GM12878 (cell line): ENCODE results near the gene AFAP1. TPM values are rescaled to one million over a fixed set of nuclear protein-coding genes. Genes with fewer than 3 reads are reported as not detected.

Experiments
- ATAC-seq: fragments of 200-7000 bp; cut with Tn5 transposase; 3 replicates; pipeline ENCODE4 v1.9.1; 2020; ENCODE audit warnings: mild to moderate bottlenecking, moderate library complexity
- BruUV-seq: library from RNA; stranded (reverse); fragments of 400-500 nt; replicated peaks from 2 replicates; lab custom pipeline; 2021; lab: Mats Ljungman, UMichigan
- CTCF ChIA-PET: fragments of 300-600 bp; sonication (Branson Sonifier 250); formaldehyde crosslinking; extraction: SDS; loops from one replicate; lab custom pipeline; 2021; ENCODE audit warnings: inconsistent platforms; lab: Yijun Ruan, JAX
- POLR2A ChIA-PET: fragments of 350-600 bp; formaldehyde crosslinking; extraction: SDS; loops from one replicate; lab custom pipeline; 2021; ENCODE audit warnings: inconsistent platforms; lab: Charles Lee
- RAD21 ChIA-PET: fragments of 300-600 bp; sonication (Branson Sonifier 250); formaldehyde crosslinking; loops from one replicate; lab custom pipeline; 2023; ENCODE audit warnings: antibody characterized with exemption; ENCODE audit not compliant: unreplicated experiment; lab: Charles Lee
- SMC1A ChIA-PET: fragments of 300-600 bp; sonication (Branson Sonifier 250); formaldehyde crosslinking; loops from one replicate; lab custom pipeline; 2023; ENCODE audit not compliant: unreplicated experiment, uncharacterized antibody; lab: Charles Lee
- DNase-seq: peaks from one replicate; pipeline ENCODE4 v3.0.0-alpha.2; 2011; ENCODE audit warnings: low read depth, low spot score
- FAIRE-seq: peaks from 3 replicates; lab custom pipeline; 2011; peaks lifted over from hg19 to GRCh38; lab: Jason Lieb, UNC
- H2AFZ ChIP-seq: 2 replicates; pipeline ENCODE4 v1.6.0; 2011; ENCODE audit warnings: low read depth, low read length, control low read depth; ENCODE audit not compliant: control insufficient read depth
- H3K27ac ChIP-seq: 2 replicates; pipeline ENCODE4 v1.5.1; 2011; ENCODE audit warnings: control low read depth; ENCODE audit not compliant: control insufficient read depth, insufficient read depth
- H3K27me3 ChIP-seq, 2 experiments: replicated peaks in 1 of 2; 2 replicates each; pipeline versions ENCODE4 v1.6.0 to v1.6.1; 2011; ENCODE audit warnings: low read length in 1 of 2; ENCODE audit not compliant: control insufficient read depth in 2 of 2, insufficient read depth in 2 of 2
- H3K36me3 ChIP-seq, 2 experiments: 2 replicates each; pipeline ENCODE4 v1.5.1; 2011; ENCODE audit warnings: low read length in 1 of 2; ENCODE audit not compliant: control insufficient read depth in 2 of 2, insufficient read depth in 2 of 2
- H3K4me1 ChIP-seq: 2 replicates; pipeline ENCODE4 v1.6.1; 2011; ENCODE audit warnings: mild to moderate bottlenecking, low read length, moderate library complexity, mixed read lengths; ENCODE audit not compliant: control insufficient read depth, insufficient read depth
- H3K4me2 ChIP-seq: 2 replicates; pipeline ENCODE4 v1.6.0; 2011; ENCODE audit warnings: control low read depth; ENCODE audit not compliant: control insufficient read depth, insufficient read depth
- H3K4me3 ChIP-seq: fragments of 200-600 bp; sonication (generic); 2 replicates; pipeline ENCODE4 v1.5.1; 2016
- H3K79me2 ChIP-seq: 2 replicates; pipeline ENCODE4 v1.6.0; 2011; ENCODE audit warnings: low read length; ENCODE audit not compliant: control insufficient read depth, insufficient read depth
- H3K9ac ChIP-seq: 2 replicates; pipeline ENCODE4 v1.8.0; 2011; ENCODE audit warnings: low read length, control low read depth, mixed read lengths; ENCODE audit not compliant: control insufficient read depth, insufficient read depth
- H3K9me3 ChIP-seq: replicated peaks from 3 replicates; pipeline ENCODE4 v1.5.1; 2011; ENCODE audit warnings: mild to moderate bottlenecking, low read length; ENCODE audit not compliant: control insufficient read depth, insufficient read depth
- H4K20me1 ChIP-seq: 2 replicates; pipeline ENCODE4 v1.6.0; 2011; ENCODE audit not compliant: control insufficient read depth, insufficient read depth
- CHD4 ChIP-seq: fragments of 200-600 bp; sonication (generic); IDR thresholded peaks from 2 replicates; pipeline ENCODE4 v1.6.1; 2016; ENCODE audit warnings: mild to moderate bottlenecking
- KAT2A ChIP-seq: conservative IDR thresholded peaks from 2 replicates; pipeline ENCODE4 v1.6.1; 2011; ENCODE audit warnings: low read depth, low read length; ENCODE audit not compliant: control insufficient read depth
- NBN ChIP-seq: fragments of 450-650 bp; IDR thresholded peaks from 2 replicates; pipeline ENCODE4 v1.6.1; 2016
- NR2C2 ChIP-seq: IDR thresholded peaks from 2 replicates; pipeline ENCODE4 v1.6.1; 2011; ENCODE audit warnings: borderline replicate concordance, low read depth; ENCODE audit not compliant: control insufficient read depth, insufficient read length
- PAX5 ChIP-seq: IDR thresholded peaks from 2 replicates; pipeline ENCODE4 v1.6.1; 2011; ENCODE audit warnings: low read depth, low read length, borderline replicate concordance
- REST ChIP-seq: IDR thresholded peaks from 2 replicates; pipeline ENCODE4 v1.6.1; 2012; ENCODE audit warnings: mild to moderate bottlenecking, low read depth, low read length
- SMAD5 ChIP-seq: IDR thresholded peaks from 2 replicates; pipeline ENCODE4 v1.6.1; 2016; ENCODE audit warnings: antibody characterized with exemption, low read depth
- SPI1 ChIP-seq: IDR thresholded peaks from 2 replicates; pipeline ENCODE4 v1.6.1; 2011; ENCODE audit warnings: low read depth, mild to moderate bottlenecking, low read length, moderate library complexity, borderline replicate concordance; ENCODE audit not compliant: insufficient read depth
- USF1 ChIP-seq: IDR thresholded peaks from 2 replicates; pipeline ENCODE4 v1.6.1; 2011; ENCODE audit warnings: borderline replicate concordance, low read depth, mild to moderate bottlenecking, moderate library complexity, mixed read lengths, low read length; ENCODE audit not compliant: insufficient read depth; ENCODE audit errors: extremely low read length
- WGBS: methylation state at CpG from one replicate; pipeline ENCODE4 v1.1.6; 2016; ENCODE audit warnings: low lambda C conversion rate; ENCODE audit not compliant: insufficient replicate concordance, insufficient coverage; ENCODE audit errors: missing lambda C conversion rate; 5-methylcytosine and 5-hydroxymethylcytosine counted together
- in situ Hi-C: fragments of 300-500 bp; cut with MboI; formaldehyde crosslinking; loops from 9 replicates; pipeline ENCODE4 v1.14.3; 2018; ENCODE audit warnings: mixed read lengths
- intact Hi-C: fragments of 100-400 bp; cut with micrococcal nuclease; formaldehyde crosslinking; loops from one replicate; pipeline ENCODE4 v1.14.2; 2022; ENCODE audit not compliant: unreplicated experiment
- polyA plus RNA-seq, 11 experiments: library from polyadenylated mRNA; depleted of rRNA in 4 of 11; unstranded in 6 of 11; stranded (reverse) in 5 of 11; fragments of >200 nt; fragmentation: Nextera tagmentation in 4 of 11; fragmentation: Illumina TruSeq in 1 of 11; extraction: Ambion mirVana in 4 of 11; extraction: Trizol in 1 of 11; gene quantifications; 1 replicate in 1 of 11; 2 replicates in 10 of 11; pipeline versions ENCODE4 v1.2.1 to v1.2.3, GENCODE V29; 2011 to 2016; ENCODE audit warnings: inconsistent platforms in 2 of 11, missing spikeins in 2 of 11, low read depth in 1 of 11
- total RNA-seq, 4 experiments: library from RNA; depleted of rRNA in 3 of 4; stranded (reverse); fragments of >200 nt in 3 of 4; fragmentation: Illumina TruSeq in 1 of 4; extraction: Trizol in 1 of 4; gene quantifications; 2 replicates each; pipeline versions ENCODE4 v1.2.1 to v1.2.3, GENCODE V29; 2013 to 2021

AFAP1 gene
- total and polyA plus RNA-seq, 10 of the 15 experiments (the other 5 are each of a cell fraction or from before 2014, with no cell fraction given) = 0.02 to 0.23 (median 0.09) TPM; not detected in 1

GRCh38 chr4:7723625-7724024, 216.0 kb downstream of the AFAP1 start (continued):
- TF ChIP-seq REST = no peak

- H3K27me3 ChIP-seq = peaks cover 0 to 4% of the 10 kb centered on the region in 2 experiments; a peak in 2 of 4 replicates
- POLR2A ChIA-PET = no interaction called here
- DNase-seq = no peak
- CTCF ChIA-PET = interaction anchor here (0.6 kb wide), 1 partner anchor 28 kb away, joined by 3 read pairs; no protein-coding TSS in a partner anchor
- RAD21 ChIA-PET = interaction anchor here (1.3 kb wide), 1 partner anchor 80 kb away, joined by 3 read pairs; no protein-coding TSS in a partner anchor
- H2AFZ ChIP-seq = no peak overlapping the region
- no peaks in the 10 kb centered on the region for H4K20me1 ChIP-seq
- H3K27ac ChIP-seq = no peak overlapping the region
- H3K4me2 ChIP-seq = no peak overlapping the region
- BruUV-seq = no TSS peak
- no peak overlapping the region for H3K4me3 ChIP-seq
- SMC1A ChIA-PET = no interaction called here
- 29% methylated on average over 22 of the region's 22 CpGs for WGBS
- H3K36me3 ChIP-seq = no peaks in the 10 kb centered on the region
- no peak for ATAC-seq
- intact Hi-C loops = no loop called here
- H3K9me3 ChIP-seq = no peaks in the 10 kb centered on the region
- H3K9ac ChIP-seq = no peak overlapping the region
- no peaks in the 10 kb centered on the region for H3K4me1 ChIP-seq
- no peaks in the 10 kb centered on the region for H3K79me2 ChIP-seq
- in situ Hi-C loops = no loop called here
- no peak for FAIRE-seq
- TF ChIP-seq NBN (no peak), NR2C2 (no peak), SMAD5 (no peak), SPI1 (no peak), CHD4 (no peak), KAT2A (no peak), USF1 (no peak), PAX5 (no peak)
Measured at GRCh38 chr4:7722766-7723387, 216.8 kb downstream of the AFAP1 start.
